ENCODE data around the gene NDUFA8.

GRCh38 chr9:122124048-122124447, 35.5 kb downstream of the NDUFA8 start:
- TF ChIP-seq CTCF (IDR thresholded peaks at IDR 0.05) (no peak), EP300 (IDR thresholded peaks at IDR 0.05) (no peak), POLR2AphosphoS5 (IDR thresholded peaks at IDR 0.05) (no peak), POLR2A (IDR thresholded peaks at IDR 0.05; ENCODE audit: low read depth) (no peak)

All from esophagus muscularis mucosa (tissue), 4 donors.